TTC549 (cell line): ENCODE data around the gene CBX1.
"Not testable (repeated sequence)": the region's sequence is repeated elsewhere in the genome, so short reads cannot be mapped to it uniquely, and the experiment has no call there.

Experiments used
- FAIRE-seq: peaks from 2 replicates; lab custom pipeline; 2012; peaks lifted over from hg19 to GRCh38; lab: Jason Lieb, UNC

Gene CBX1

GRCh38 chr17:48123111-48123510, 21.8 kb upstream of the CBX1 start:
- FAIRE-seq: no peak

- FAIRE-seq: no peak
Measured at GRCh38 chr17:48122665-48123045, 21.4 kb upstream of the CBX1 start.

GRCh38 chr17:48121923-48122664, 20.8 kb upstream of the CBX1 start:
- FAIRE-seq: no peak

- FAIRE-seq: no peak
Measured at GRCh38 chr17:48113201-48113676, 12.0 kb upstream of the CBX1 start.

GRCh38 chr17:48111937-48112241, 10.6 kb upstream of the CBX1 start:
- FAIRE-seq: no peak

GRCh38 chr17:48110761-48111160, 9.5 kb upstream of the CBX1 start:
- FAIRE-seq: no peak

- no peak for FAIRE-seq
Measured at GRCh38 chr17:48107137-48108055, 6.1 kb upstream of the CBX1 start, which contains the start of gene SNX11. SNX11 (plus strand) TSS chr17:48107766; CDS start chr17:48112044, 4,278 bp downstream.

- FAIRE-seq: no peak
Measured at GRCh38 chr17:48106802-48107136, 5.5 kb upstream of the CBX1 start.

- no peak for FAIRE-seq
Measured at GRCh38 chr17:48104440-48104839, 3.2 kb upstream of the CBX1 start.

GRCh38 chr17:48102798-48103715, 1.8 kb upstream of the CBX1 start:
- FAIRE-seq: no peak

- no peak for FAIRE-seq
Measured at GRCh38 chr17:48102043-48102750, 919 bp upstream of the CBX1 start.

GRCh38 chr17:48100591-48101011, 677 bp downstream of the CBX1 start:
- FAIRE-seq: no peak

GRCh38 chr17:48100160-48100559, 1.1 kb downstream of the CBX1 start:
- no peak for FAIRE-seq

GRCh38 chr17:48095611-48096010, 5.7 kb downstream of the CBX1 start:
- FAIRE-seq: no peak

- no peak for FAIRE-seq
Measured at GRCh38 chr17:48093341-48094045, 7.8 kb downstream of the CBX1 start.

- FAIRE-seq: no peak
Measured at GRCh38 chr17:48084932-48085331, 16.3 kb downstream of the CBX1 start.

- FAIRE-seq: no peak
Measured at GRCh38 chr17:48081858-48082257, 19.4 kb downstream of the CBX1 start.

GRCh38 chr17:48077152-48077551, 24.1 kb downstream of the CBX1 start:
- FAIRE-seq: not testable (repeated sequence)

- peak; percentile 66 for FAIRE-seq
Measured at GRCh38 chr17:48074322-48075081, 26.8 kb downstream of the CBX1 start.

- FAIRE-seq: not testable (repeated sequence)
Measured at GRCh38 chr17:48073566-48074094, 27.6 kb downstream of the CBX1 start.
